ENCODE results near the gene DDB1. TPM values are rescaled to one million over a fixed set of nuclear protein-coding genes. Genes with fewer than 3 reads are reported as not detected.

The DDB1 gene
- total RNA-seq, 1 donor from 2014 or later, result 195 TPM

GRCh38 chr11:61337706-61338470, 5.0 kb upstream of the DDB1 start:
- no peak for DNase-seq (ENCODE audit: low spot score)

DNA sequence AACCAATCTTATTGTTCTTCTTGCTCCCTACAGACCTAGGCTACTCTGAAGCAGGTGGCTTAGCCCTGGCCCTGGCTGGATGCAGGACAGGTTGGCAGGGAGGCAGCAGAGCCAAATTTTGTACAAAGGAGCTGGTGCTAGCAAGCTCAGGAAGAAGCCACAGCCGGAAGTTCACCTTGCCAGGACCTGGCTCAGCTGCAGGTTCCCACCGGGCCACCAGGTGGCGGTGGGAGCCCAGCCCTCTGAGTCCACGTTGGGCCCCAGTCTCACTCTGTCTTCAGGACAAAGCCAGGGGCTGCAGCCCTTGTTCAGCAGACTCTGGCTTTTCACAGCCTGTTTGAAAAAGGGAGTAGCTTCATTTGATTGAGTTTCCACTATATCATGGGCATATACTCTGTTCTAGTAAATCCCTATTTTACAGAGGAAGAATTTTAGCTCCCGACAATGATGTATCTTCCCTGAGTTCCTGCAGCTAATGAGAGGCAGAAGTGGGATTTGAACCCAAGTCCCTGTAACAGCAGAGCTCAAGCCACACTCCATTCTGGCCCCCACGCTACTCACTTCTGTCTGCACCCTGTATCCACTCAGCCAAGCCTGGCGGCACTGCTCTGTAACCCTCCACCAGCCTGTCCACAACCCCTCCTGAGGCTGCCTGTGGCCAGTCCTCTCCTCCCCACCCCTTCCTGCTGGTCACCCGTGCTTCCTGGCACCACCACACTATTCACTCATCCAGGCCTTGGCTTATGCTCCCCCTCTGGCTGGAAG, 3.4 kb upstream of the DDB1 start:
- peak; percentile 93 for DNase-seq (ENCODE audit: low spot score)

DNA sequence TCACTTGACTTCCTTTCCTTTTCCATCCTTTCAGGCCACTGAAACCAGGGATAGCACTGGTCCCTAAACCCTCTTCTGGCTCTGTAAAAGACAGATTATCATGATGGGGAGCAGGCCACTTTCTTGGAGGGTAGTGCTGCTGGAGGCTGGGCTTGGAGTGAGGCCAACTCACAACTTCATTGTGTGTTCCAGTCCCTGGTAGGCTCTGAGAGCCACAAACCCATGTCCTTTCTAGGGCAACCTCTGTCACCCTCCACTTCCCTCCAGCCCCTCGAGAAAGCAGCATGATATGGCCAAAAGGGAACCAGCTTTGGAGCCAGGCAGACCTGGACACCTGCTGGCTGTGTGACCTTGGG, 2.4 kb upstream of the DDB1 start:
- no peak for DNase-seq (ENCODE audit: low spot score)

DNA sequence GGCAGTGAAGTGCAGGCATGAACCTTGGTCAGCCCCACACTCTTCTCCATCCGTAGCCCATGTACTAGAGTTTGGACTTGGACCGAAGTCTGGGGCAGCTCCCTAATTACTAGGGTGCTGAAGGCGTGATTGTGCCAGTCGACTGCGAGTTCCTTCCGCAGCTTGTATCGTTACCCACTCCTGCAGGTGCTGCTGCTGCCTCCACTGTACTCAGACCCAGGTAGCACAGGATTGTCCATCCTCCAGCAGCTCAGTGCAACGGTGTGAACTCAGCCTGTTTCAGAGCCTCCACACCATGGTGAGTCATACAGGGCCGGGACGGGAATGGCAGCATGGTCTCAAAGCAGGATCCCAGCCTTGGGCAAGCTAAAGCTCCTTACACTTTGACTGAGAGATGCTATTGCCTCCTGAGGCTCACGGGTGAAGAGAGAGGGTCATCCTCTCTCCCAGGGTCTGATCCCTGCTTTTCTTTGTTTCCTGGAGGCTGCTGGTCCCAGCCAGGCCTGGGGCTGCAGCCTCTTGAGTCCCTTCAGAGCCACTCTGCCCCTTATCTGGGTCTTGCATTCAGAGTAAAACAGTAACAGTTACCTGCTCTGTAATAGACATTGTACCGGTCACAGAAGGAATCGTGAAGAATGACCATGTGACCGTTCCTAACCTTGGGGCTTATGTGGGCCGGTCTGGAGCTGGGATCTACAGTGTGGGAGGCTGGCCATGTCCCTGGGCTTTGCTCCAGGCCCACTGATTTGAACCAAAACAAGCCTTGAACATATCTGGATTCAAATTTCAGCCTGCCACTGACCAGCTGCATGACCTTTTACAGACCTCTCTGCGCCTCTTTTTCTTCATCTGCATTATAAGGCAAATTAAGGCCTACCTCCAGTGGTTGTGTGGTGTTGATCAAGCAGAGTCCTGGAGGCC, 1.8 kb upstream of the DDB1 start:
- no peak for DNase-seq (ENCODE audit: low spot score)

DNA sequence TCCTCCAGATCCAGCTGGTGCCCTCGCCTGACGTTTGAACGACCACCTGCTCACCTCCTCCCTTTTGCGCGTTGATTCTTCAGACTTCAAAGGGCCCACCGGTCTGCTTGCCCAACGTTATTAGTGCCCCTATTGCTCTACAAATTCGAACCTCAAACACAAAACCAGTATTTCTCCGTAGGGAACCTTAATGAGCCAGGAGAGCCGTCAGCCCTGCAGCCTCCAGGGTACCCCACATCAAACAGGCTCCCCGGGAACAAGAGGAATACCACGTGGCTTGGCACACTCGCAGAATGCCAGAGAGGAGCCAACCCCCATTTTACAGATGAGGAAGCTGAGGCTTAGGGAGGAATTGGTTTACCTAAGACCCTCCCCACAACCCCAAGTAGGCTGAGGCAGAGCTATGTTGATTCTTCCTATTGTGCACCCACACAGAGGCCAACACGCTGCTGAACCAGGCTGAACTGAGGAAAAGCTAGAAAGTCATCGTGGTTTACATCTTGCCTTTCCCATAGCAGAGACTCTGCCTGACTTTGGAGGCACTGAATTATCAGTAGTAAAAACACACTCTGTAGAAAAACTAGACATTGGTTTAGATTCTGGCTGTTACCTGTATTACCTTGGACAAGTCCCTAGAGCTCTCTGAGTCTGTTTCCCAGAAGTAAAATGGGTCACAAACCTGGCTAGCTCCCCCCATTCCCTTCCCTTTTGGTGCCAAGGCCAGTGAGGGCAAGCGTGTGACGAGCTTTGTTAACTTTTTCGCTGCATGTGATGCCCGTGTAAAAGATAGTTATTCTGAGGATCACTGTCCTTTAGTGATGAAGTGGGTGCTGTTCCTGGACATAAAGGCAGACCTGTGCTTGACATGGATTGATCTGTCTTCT, 887 bp upstream of the DDB1 start:
- DNase-seq (ENCODE audit: low spot score), result no peak

DNA sequence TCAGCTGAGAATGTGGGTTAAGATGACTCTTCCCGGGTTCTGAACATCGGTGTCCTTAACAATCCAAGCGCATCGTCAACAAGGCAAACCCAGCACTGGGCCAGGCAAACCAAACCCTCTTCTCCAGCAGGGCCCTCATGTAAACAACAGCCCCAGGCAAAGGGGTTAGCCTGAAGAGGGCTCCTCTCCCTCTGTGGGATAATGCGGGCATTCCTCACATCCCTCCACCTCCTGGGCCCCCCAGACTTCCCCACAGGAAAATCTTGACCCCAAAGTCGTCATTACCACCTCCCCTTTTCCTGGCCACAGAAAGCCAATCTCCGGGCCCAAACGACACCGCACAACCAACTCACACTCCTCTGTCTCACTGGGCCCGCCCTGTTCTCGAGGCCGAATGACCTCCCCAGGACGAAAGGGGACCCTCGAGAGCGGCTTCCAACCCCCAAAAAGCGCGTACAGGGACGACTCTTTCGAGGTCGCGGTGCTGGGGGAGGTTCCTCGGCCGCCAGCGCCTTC, 566 bp downstream of the DDB1 start:
- DNase-seq (ENCODE audit: low spot score), result no peak

GRCh38 chr11:61331651-61332050, 1.3 kb downstream of the DDB1 start:
- DNase-seq (ENCODE audit: low spot score), result no peak

- no peak for DNase-seq (ENCODE audit: low spot score)
These were observed 3.0 kb downstream of the DDB1 start for GRCh38 chr11:61329871-61330270.

GRCh38 chr11:61328351-61328750, 4.6 kb downstream of the DDB1 start:
- no peak for DNase-seq (ENCODE audit: low spot score)

DNA sequence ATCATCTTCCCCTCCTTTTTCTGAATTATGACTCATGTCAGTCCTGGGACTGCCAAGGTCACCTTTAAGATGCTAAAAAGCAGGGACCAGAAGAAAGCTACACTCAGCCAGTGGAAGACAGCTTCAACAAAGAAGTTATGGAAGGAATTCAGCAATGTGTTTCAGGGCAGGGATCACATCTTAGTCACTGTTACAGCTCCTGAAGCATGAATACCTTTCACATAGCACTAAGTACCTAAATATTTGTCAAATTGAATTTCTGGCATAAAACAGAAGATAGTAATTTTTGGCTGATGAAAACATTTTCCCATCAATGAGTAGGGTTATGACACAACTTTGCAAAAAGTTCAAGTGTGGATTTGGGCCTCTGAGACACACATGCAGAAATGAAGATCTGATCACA, 5.2 kb downstream of the DDB1 start:
- no peak for DNase-seq (ENCODE audit: low spot score)

- no peak for DNase-seq (ENCODE audit: low spot score)
These were observed 7.1 kb downstream of the DDB1 start for GRCh38 chr11:61325649-61326414.

DNA sequence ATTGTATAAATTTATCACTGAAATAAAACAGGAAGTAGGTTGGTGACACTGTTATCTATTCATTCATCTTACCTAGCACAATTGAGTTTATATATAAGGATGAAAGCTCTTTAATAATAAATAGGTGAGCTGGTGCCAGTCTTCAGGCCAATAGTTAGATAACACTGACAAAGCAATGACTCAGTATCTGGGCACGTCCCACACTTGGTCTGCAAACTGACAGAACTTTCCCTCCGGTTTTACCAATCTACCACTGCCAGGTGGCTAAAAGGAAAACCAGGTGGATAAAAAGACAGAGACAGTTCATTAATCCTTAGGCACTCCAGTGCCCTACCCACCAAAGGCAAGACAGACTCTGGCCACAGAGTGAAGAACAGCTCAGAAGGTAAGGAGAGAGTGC, 17.6 kb downstream of the DDB1 start:
- DNase-seq (ENCODE audit: low spot score), result no peak

- DNase-seq (ENCODE audit: low spot score), result no peak
These were observed 22.2 kb downstream of the DDB1 start for GRCh38 chr11:61310749-61311148.

- no peak for DNase-seq (ENCODE audit: low spot score)
These were observed 23.2 kb downstream of the DDB1 start for GRCh38 chr11:61309739-61310138.

- no peak for DNase-seq (ENCODE audit: low spot score)
These were observed 23.8 kb downstream of the DDB1 start for GRCh38 chr11:61309141-61309540.

- DNase-seq (ENCODE audit: low spot score), result no peak
These were observed 25.6 kb downstream of the DDB1 start for GRCh38 chr11:61307354-61307753.

GRCh38 chr11:61306221-61306620, 26.7 kb downstream of the DDB1 start:
- DNase-seq (ENCODE audit: low spot score), result no peak

- DNase-seq (ENCODE audit: low spot score), result no peak
These were observed 27.5 kb downstream of the DDB1 start for GRCh38 chr11:61305417-61305816.

DNA sequence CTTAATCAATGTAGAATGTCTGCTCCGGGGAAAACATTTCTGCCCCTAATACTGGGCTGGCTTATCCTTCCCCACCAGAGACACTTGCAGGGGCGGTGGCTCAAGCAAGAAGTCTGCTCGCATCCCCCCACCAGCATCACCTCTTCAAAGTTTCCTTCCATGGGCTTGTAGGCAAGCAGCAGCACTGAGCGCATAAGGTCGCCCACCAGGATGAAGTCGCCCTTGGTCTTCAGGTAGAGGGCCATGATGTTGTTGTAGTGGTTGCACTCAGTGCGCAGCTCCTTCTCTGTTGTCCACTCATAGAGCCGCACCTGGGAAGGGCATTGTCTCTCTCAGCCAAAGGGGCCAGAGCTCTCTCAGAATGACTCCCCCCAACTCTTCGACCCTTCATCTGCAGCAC, 29.2 kb downstream of the DDB1 start:
- DNase-seq (ENCODE audit: low spot score), result no peak

DNA sequence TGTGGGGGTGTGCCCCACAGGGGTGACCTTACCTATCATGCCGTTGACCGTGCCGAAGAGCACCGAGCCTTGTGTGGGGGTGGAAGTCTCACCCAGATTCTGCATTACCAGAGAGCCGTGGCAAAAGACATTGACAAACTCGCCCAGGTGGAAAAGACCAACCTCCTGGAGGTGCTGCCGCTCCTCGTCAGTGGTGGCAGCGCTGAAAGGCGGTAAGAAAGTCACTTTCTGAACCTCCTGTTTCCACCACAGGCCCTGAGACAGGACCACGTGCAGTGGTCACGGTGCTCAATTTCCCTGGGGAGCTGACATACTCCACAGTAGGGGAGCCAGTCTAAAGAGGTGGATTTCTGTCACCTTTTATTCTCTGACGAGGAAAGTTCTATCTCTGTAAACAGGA, 30.4 kb downstream of the DDB1 start:
- no peak for DNase-seq (ENCODE audit: low spot score)

Data from mesenteric fat pad (tissue), 1 donor.